ENCODE measurements around the gene PRDM8.

PRDM8 gene

GRCh38 chr4:80201252-80202151 is 4.2 kb downstream of the PRDM8 start:
- DNase-seq (ENCODE audit: low spot score), result peak; percentile 22

GRCh38 chr4:80202190-80202711 is 4.9 kb downstream of the PRDM8 start:
- DNase-seq (ENCODE audit: low spot score), result peak; percentile 61

- no peak for DNase-seq (ENCODE audit: low spot score)
These were observed 5.6 kb downstream of the PRDM8 start for GRCh38 chr4:80202741-80203553.

- no peak for DNase-seq (ENCODE audit: low spot score)
These were observed 7.2 kb downstream of the PRDM8 start for GRCh38 chr4:80204433-80205011.

- no peak for DNase-seq (ENCODE audit: low spot score)
These were observed 8.8 kb downstream of the PRDM8 start for GRCh38 chr4:80206111-80206510.

- DNase-seq (ENCODE audit: low spot score), result no peak
These were observed 9.3 kb downstream of the PRDM8 start for GRCh38 chr4:80206521-80207171.

GRCh38 chr4:80207172-80207583 is 9.9 kb downstream of the PRDM8 start:
- no peak for DNase-seq (ENCODE audit: low spot score)

- DNase-seq (ENCODE audit: low spot score), result no peak
These were observed 10.4 kb downstream of the PRDM8 start for GRCh38 chr4:80207664-80208063.

GRCh38 chr4:80208610-80209339 is 11.5 kb downstream of the PRDM8 start:
- DNase-seq (ENCODE audit: low spot score), result no peak

- no peak for DNase-seq (ENCODE audit: low spot score)
These were observed 12.0 kb downstream of the PRDM8 start for GRCh38 chr4:80209340-80209701.

GRCh38 chr4:80210549-80210948 is 13.2 kb downstream of the PRDM8 start:
- DNase-seq (ENCODE audit: low spot score), result no peak

GRCh38 chr4:80213117-80213815 is 16.0 kb downstream of the PRDM8 start:
- no peak for DNase-seq (ENCODE audit: low spot score)

GRCh38 chr4:80215449-80216052 is 18.2 kb downstream of the PRDM8 start:
- peak; percentile 56 for DNase-seq (ENCODE audit: low spot score)

GRCh38 chr4:80216100-80216761 is 18.9 kb downstream of the PRDM8 start:
- DNase-seq (ENCODE audit: low spot score), result no peak

GRCh38 chr4:80219301-80220025 is 22.2 kb downstream of the PRDM8 start:
- DNase-seq (ENCODE audit: low spot score), result no peak

- DNase-seq (ENCODE audit: low spot score), result no peak
These were observed 23.4 kb downstream of the PRDM8 start for GRCh38 chr4:80220711-80221110.

GRCh38 chr4:80221161-80221560 is 23.9 kb downstream of the PRDM8 start:
- DNase-seq (ENCODE audit: low spot score), result no peak

- no peak for DNase-seq (ENCODE audit: low spot score)
These were observed 28.3 kb downstream of the PRDM8 start for GRCh38 chr4:80225595-80225994.

- DNase-seq (ENCODE audit: low spot score), result no peak
These were observed 28.8 kb downstream of the PRDM8 start for GRCh38 chr4:80226094-80226493.

All from SW480 (cell line).